Measurements from ENCODE around the gene PHAX.
"Not testable (repeated sequence)": the region's sequence is repeated elsewhere in the genome, so short reads cannot be mapped to it uniquely, and the experiment has no call there.

PHAX gene

GRCh38 chr5:126600631-126601511, at the start of gene PHAX:
Gene PHAX (plus strand): TSS chr5:126600947. CDS start chr5:126600963, 16 bp downstream.
- DNase-seq = peak; percentile 72

- no peak for DNase-seq
Observed at GRCh38 chr5:126552614-126553013, 48.1 kb upstream of the PHAX start.

GRCh38 chr5:126555101-126555500, 45.6 kb upstream of the PHAX start:
- DNase-seq = not testable (repeated sequence)

- no peak for DNase-seq
Observed at GRCh38 chr5:126561908-126562307, 38.8 kb upstream of the PHAX start.

GRCh38 chr5:126562823-126563222, 37.9 kb upstream of the PHAX start:
- no peak for DNase-seq

- no peak for DNase-seq
Observed at GRCh38 chr5:126568206-126568755, 32.5 kb upstream of the PHAX start.

GRCh38 chr5:126575644-126576043, 25.1 kb upstream of the PHAX start:
- no peak for DNase-seq

GRCh38 chr5:126576974-126577373, 23.8 kb upstream of the PHAX start:
- no peak for DNase-seq

GRCh38 chr5:126577415-126577814, 23.3 kb upstream of the PHAX start:
- DNase-seq = no peak

- no peak for DNase-seq
Observed at GRCh38 chr5:126579716-126580115, 21.0 kb upstream of the PHAX start.

GRCh38 chr5:126583761-126584160, 17.0 kb upstream of the PHAX start:
- DNase-seq = no peak

- no peak for DNase-seq
Observed at GRCh38 chr5:126587551-126588390, 13.0 kb upstream of the PHAX start.

- DNase-seq = no peak
Observed at GRCh38 chr5:126589536-126590297, 11.0 kb upstream of the PHAX start.

GRCh38 chr5:126591549-126591948, 9.2 kb upstream of the PHAX start:
- no peak for DNase-seq

- peak; percentile 14 for DNase-seq
Observed at GRCh38 chr5:126594748-126595485, 5.8 kb upstream of the PHAX start, which contains the start of gene ALDH7A1. Gene ALDH7A1 (minus strand): TSS chr5:126595219. CDS start chr5:126595198, 21 bp downstream.

- DNase-seq = no peak
Observed at GRCh38 chr5:126595486-126596083, 5.2 kb upstream of the PHAX start.

- no peak for DNase-seq
Observed at GRCh38 chr5:126597156-126597555, 3.6 kb upstream of the PHAX start.

GRCh38 chr5:126599499-126599898, 1.2 kb upstream of the PHAX start:
- DNase-seq = no peak

GRCh38 chr5:126599971-126600630, 646 bp upstream of the PHAX start:
- not testable (repeated sequence) for DNase-seq

GRCh38 chr5:126603402-126603991, 2.8 kb downstream of the PHAX start:
- DNase-seq = no peak

Measured in CD4-positive, alpha-beta T cell treated with Interleukin-17A for 1 hour (primary cell).